ENCODE results near the gene ARVCF. TPM values are rescaled to one million over a fixed set of nuclear protein-coding genes. Genes with fewer than 3 reads are reported as not detected.

ARVCF gene
- total and polyA plus RNA-seq, 2 donors (not counting 1 experiment from before 2014, with no cell fraction given): 2.2 to 6.7 TPM

- H3K27me3 Mint-ChIP-seq: no peaks in the 10 kb centered on the region
Observed at GRCh38 chr22:19971276-19972124, 45.1 kb downstream of the ARVCF start.

More at GRCh38 chr22:19971276-19972124, 45.1 kb downstream of the ARVCF start:
- Histone ChIP-seq H3K79me2 (ENCODE audit: control insufficient read depth, insufficient read depth, low read length) (no peaks in the 10 kb centered on the region), H3K9me3 (ENCODE audit: control extremely low read depth in 1 of 3, control insufficient read depth in 2 of 3, insufficient read depth in 1 of 3, low read length in 2 of 3) (no peaks in the 10 kb centered on the region), H3K27me3 (replicated peaks in 1 of 4; ENCODE audit: control extremely low read depth in 1 of 4, control insufficient read depth in 3 of 4, insufficient read depth in 4 of 4, low read length in 3 of 4) (no peaks in the 10 kb centered on the region), H2AFZ (ENCODE audit: insufficient read depth, low read depth, low read length, poor library complexity, severe bottlenecking) (no peak overlapping the region), H4K20me1 (ENCODE audit: control insufficient read depth, insufficient read depth, low read length, poor library complexity, severe bottlenecking) (no peaks in the 10 kb centered on the region), H3K36me3 (replicated peaks in 1 of 2; ENCODE audit: control extremely low read depth in 1 of 2, control insufficient read depth in 1 of 2, extremely low read depth in 1 of 2, insufficient read depth in 2 of 2, low read length in 1 of 2) (peaks cover 0 to 21% of the 10 kb centered on the region in 2 experiments), H3K4me3 (ENCODE audit: control extremely low read depth in 1 of 5, extremely low read depth in 1 of 5, insufficient read depth in 1 of 5, low read depth in 2 of 5, low read length in 4 of 5) (no peak overlapping the region), H3K4me2 (replicated peaks; ENCODE audit: low read depth, low read length, poor library complexity, severe bottlenecking) (no peak overlapping the region), H3K4me1 (ENCODE audit: control insufficient read depth in 2 of 2, insufficient read depth in 2 of 2, low read length in 2 of 2) (peaks cover 0 to 4% of the 10 kb centered on the region in 2 donors), H3K27ac (ENCODE audit: low read length in 2 of 2) (no peak overlapping the region), H3K9ac (ENCODE audit: low read length) (no peak overlapping the region)
- 56% methylated on average over 21 of the region's 28 CpGs for WGBS (ENCODE audit: insufficient coverage)
- TF ChIP-seq, protein P1, sequence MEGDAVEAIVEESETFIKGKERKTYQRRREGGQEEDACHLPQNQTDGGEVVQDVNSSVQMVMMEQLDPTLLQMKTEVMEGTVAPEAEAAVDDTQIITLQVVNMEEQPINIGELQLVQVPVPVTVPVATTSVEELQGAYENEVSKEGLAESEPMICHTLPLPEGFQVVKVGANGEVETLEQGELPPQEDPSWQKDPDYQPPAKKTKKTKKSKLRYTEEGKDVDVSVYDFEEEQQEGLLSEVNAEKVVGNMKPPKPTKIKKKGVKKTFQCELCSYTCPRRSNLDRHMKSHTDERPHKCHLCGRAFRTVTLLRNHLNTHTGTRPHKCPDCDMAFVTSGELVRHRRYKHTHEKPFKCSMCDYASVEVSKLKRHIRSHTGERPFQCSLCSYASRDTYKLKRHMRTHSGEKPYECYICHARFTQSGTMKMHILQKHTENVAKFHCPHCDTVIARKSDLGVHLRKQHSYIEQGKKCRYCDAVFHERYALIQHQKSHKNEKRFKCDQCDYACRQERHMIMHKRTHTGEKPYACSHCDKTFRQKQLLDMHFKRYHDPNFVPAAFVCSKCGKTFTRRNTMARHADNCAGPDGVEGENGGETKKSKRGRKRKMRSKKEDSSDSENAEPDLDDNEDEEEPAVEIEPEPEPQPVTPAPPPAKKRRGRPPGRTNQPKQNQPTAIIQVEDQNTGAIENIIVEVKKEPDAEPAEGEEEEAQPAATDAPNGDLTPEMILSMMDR (IDR thresholded peaks at IDR 0.05): no peak
- no peak for TF ChIP-seq EZH2 (IDR thresholded peaks at IDR 0.05; ENCODE audit: borderline replicate concordance, insufficient read depth, low read depth, low read length, poor library complexity, severe bottlenecking)
- H3K4me1 Mint-ChIP-seq: peaks cover 14% of the 10 kb centered on the region
- H3K9me3 Mint-ChIP-seq (ENCODE audit: insufficient read depth): no peaks in the 10 kb centered on the region
- CTCF ChIA-PET: interaction anchor here (0.7 to 7.2 kb wide), 12 partner anchors 18 to 313 kb away, joined by 3 to 65 read pairs (median 4); no protein-coding TSS in a partner anchor
- no peak overlapping the region for H3K27ac Mint-ChIP-seq
- H3K4me3 Mint-ChIP-seq: no peak overlapping the region
- POLR2A ChIA-PET: no interaction called here
- DNase-seq (no peak), ATAC-seq (ENCODE audit: low read depth) (no peak)
- intact Hi-C loops (cut with micrococcal nuclease): loop anchor here (2.0 to 5.0 kb wide), 2 partner anchors 67 to 161 kb away; partner anchors contain the start of gene ZDHHC8

All from B cell (primary cell).